HCT116 (cell line): Measurements from ENCODE around the gene CDYL. TPM values are rescaled to one million over a fixed set of nuclear protein-coding genes. Genes with fewer than 3 reads are reported as not detected.

Experiments
- ATAC-seq: fragments of 200-7000 bp; cut with Tn5 transposase; 2 replicates; pipeline ENCODE4 v1.9.1; 2020; ENCODE audit warnings: mild to moderate bottlenecking, moderate library complexity
- BruUV-seq: library from RNA; stranded (reverse); fragments of 400-500 nt; replicated peaks from 2 replicates; lab custom pipeline; 2021; lab: Mats Ljungman, UMichigan
- CTCF ChIA-PET: fragments of 300-600 bp; sonication (Branson Sonifier 250); formaldehyde crosslinking; loops from one replicate; lab custom pipeline; 2021; ENCODE audit warnings: antibody characterized with exemption; lab: Charles Lee
- POLR2A ChIA-PET: fragments of 300-600, 350-600 bp; sonication (Branson Sonifier 250); formaldehyde crosslinking; loops from one replicate; lab custom pipeline; 2021; ENCODE audit warnings: antibody characterized with exemption; lab: Charles Lee
- RAD21 ChIA-PET, 2 experiments: fragments of 300-600 bp; sonication (Branson Sonifier 250); formaldehyde crosslinking; loops; one replicate each; lab custom pipeline; 2023; ENCODE audit warnings: low total read pairs in 2 of 2; ENCODE audit not compliant: uncharacterized antibody in 2 of 2, unreplicated experiment in 2 of 2, low non-redundant PET in 1 of 2; lab: Charles Lee
- DNase-seq: peaks from one replicate; pipeline ENCODE4 v3.0.0-alpha.2; 2010; ENCODE audit warnings: low read depth, low spot score
- H2AFZ ChIP-seq: fragments of 200-600 bp; shearing (Covaris generic), sonication (generic); 2 replicates; pipeline ENCODE4 v1.6.1; 2017; ENCODE audit warnings: low read depth, mixed run types, mixed read lengths, antibody characterized with exemption, low read length; ENCODE audit not compliant: poor library complexity, severe bottlenecking
- H3K27ac ChIP-seq: 2 replicates; pipeline ENCODE4 v1.5.1; 2012; ENCODE audit warnings: low read depth, low read length
- H3K27me3 ChIP-seq: fragments of 200-600 bp; sonication (generic); 2 replicates; pipeline ENCODE4 v1.6.1; 2016; ENCODE audit warnings: mixed run types, low read length, mixed read lengths; ENCODE audit not compliant: insufficient read depth
- H3K36me3 ChIP-seq, 2 experiments: fragments of 200-500 bp in 1 of 2; fragments of 200-600 bp in 1 of 2; sonication (Bioruptor generic) in 1 of 2; sonication (generic) in 1 of 2; 2 replicates each; pipeline versions ENCODE4 v1.5.1 to v1.6.1; 2014 to 2016; ENCODE audit warnings: low read length in 2 of 2, inconsistent platforms in 1 of 2, mixed read lengths in 1 of 2, mixed run types in 1 of 2; ENCODE audit not compliant: insufficient read depth in 2 of 2, control insufficient read depth in 1 of 2
- H3K4me1 ChIP-seq, 2 experiments: fragments of 200-600 bp in 1 of 2; sonication (generic) in 1 of 2; 2 replicates each; pipeline versions ENCODE4 v1.5.1 to v1.6.1; 2012 to 2017; ENCODE audit warnings: low read length in 2 of 2, inconsistent platforms in 1 of 2, mild to moderate bottlenecking in 1 of 2, mixed read lengths in 1 of 2, mixed run types in 1 of 2, moderate library complexity in 1 of 2; ENCODE audit not compliant: insufficient read depth in 2 of 2, control insufficient read depth in 1 of 2
- H3K4me2 ChIP-seq: fragments of 200-600 bp; sonication (generic); 2 replicates; pipeline ENCODE4 v1.6.1; 2017; ENCODE audit warnings: mixed run types, low read length, mixed read lengths
- H3K4me3 ChIP-seq, 2 experiments: fragments of 200-600 bp in 1 of 2; sonication (generic) in 1 of 2; replicated peaks in 1 of 2; 2 replicates each; pipeline ENCODE4 v1.5.1; 2011 to 2016; ENCODE audit warnings: low read length in 2 of 2, control low read depth in 1 of 2, low read depth in 1 of 2, mild to moderate bottlenecking in 1 of 2, mixed read lengths in 1 of 2, mixed run types in 1 of 2
- H3K79me2 ChIP-seq: fragments of 200-600 bp; sonication (generic); 2 replicates; pipeline ENCODE4 v1.6.1; 2017; ENCODE audit warnings: mild to moderate bottlenecking, mixed run types, low read length, moderate library complexity, mixed read lengths; ENCODE audit not compliant: insufficient read depth
- H3K9ac ChIP-seq: fragments of 200-600 bp; sonication (generic); 2 replicates; pipeline ENCODE4 v1.6.1; 2016; ENCODE audit warnings: low read length, mixed read lengths
- H3K9me2 ChIP-seq: fragments of 200-600 bp; sonication (generic), shearing (Covaris generic); 2 replicates; pipeline ENCODE4 v1.6.1; 2017; ENCODE audit warnings: mixed run types, mild to moderate bottlenecking, moderate library complexity; ENCODE audit not compliant: insufficient read depth
- H3K9me3 ChIP-seq, 2 experiments: fragments of 200-500 bp in 1 of 2; fragments of 200-600 bp in 1 of 2; sonication (Bioruptor generic) in 1 of 2; sonication (generic) in 1 of 2; 2 replicates each; pipeline ENCODE4 v1.6.1; 2014 to 2017; ENCODE audit warnings: low read length in 2 of 2, mixed read lengths in 2 of 2, inconsistent platforms in 1 of 2, low read depth in 1 of 2, mild to moderate bottlenecking in 1 of 2, mixed run types in 1 of 2, moderate library complexity in 1 of 2; ENCODE audit not compliant: control insufficient read depth in 1 of 2, insufficient read depth in 1 of 2
- H4K20me1 ChIP-seq: fragments of 200-600 bp; sonication (generic), shearing (Covaris generic); 2 replicates; pipeline ENCODE4 v1.6.1; 2017; ENCODE audit warnings: mixed run types, mild to moderate bottlenecking, moderate library complexity; ENCODE audit not compliant: insufficient read depth
- ATF3 ChIP-seq: IDR thresholded peaks from 2 replicates; pipeline ENCODE4 v1.6.1; 2012
- CBX3 ChIP-seq: IDR thresholded peaks from 2 replicates; pipeline ENCODE4 v1.6.1; 2012; ENCODE audit warnings: low read depth
- CTCF ChIP-seq, 3 experiments: fragments of 200-600 bp in 1 of 3; sonication (generic) in 1 of 3; IDR thresholded peaks in 2 of 3; conservative IDR thresholded peaks in 1 of 3; 2 replicates each; pipeline ENCODE4 v1.5.1; 2012 to 2017; ENCODE audit warnings: low read depth in 2 of 3, low read length in 2 of 3, antibody characterized with exemption in 1 of 3, borderline replicate concordance in 1 of 3, control low read depth in 1 of 3, mild to moderate bottlenecking in 1 of 3, mixed read lengths in 1 of 3, mixed run types in 1 of 3, moderate library complexity in 1 of 3; ENCODE audit not compliant: insufficient read depth in 1 of 3
- EGR1 ChIP-seq: IDR thresholded peaks from 2 replicates; pipeline ENCODE4 v1.6.1; 2012; ENCODE audit warnings: low read depth
- ELF1 ChIP-seq: IDR thresholded peaks from 2 replicates; pipeline ENCODE4 v1.6.1; 2012; ENCODE audit warnings: low read depth, borderline replicate concordance
- EZH2 ChIP-seq: fragments of 200-600 bp; sonication (generic); IDR thresholded peaks from 2 replicates; pipeline ENCODE4 v1.6.1; 2017; ENCODE audit warnings: antibody characterized with exemption, mixed run types
- EZH2phosphoT487 ChIP-seq: fragments of 200-600 bp; IDR thresholded peaks from 2 replicates; pipeline ENCODE4 v1.6.1; 2018; ENCODE audit warnings: antibody characterized with exemption, borderline replicate concordance
- FOSL1 ChIP-seq: IDR thresholded peaks from 2 replicates; pipeline ENCODE4 v1.6.1; 2012; ENCODE audit warnings: low read depth
- JUND ChIP-seq: IDR thresholded peaks from 2 replicates; pipeline ENCODE4 v1.6.1; 2012
- POLR2A ChIP-seq: IDR thresholded peaks from 2 replicates; pipeline ENCODE4 v1.7.0; 2011; ENCODE audit warnings: borderline replicate concordance; ENCODE audit not compliant: insufficient read depth, insufficient read length; ENCODE audit errors: extremely low read depth
- POLR2AphosphoS5 ChIP-seq: IDR thresholded peaks from 2 replicates; pipeline ENCODE4 v1.6.1; 2011; ENCODE audit warnings: mild to moderate bottlenecking, low read depth, low read length, moderate library complexity
- SIN3A ChIP-seq: IDR thresholded peaks from 2 replicates; pipeline ENCODE4 v1.6.1; 2012; ENCODE audit warnings: low read depth
- SP1 ChIP-seq: IDR thresholded peaks from 2 replicates; pipeline ENCODE4 v1.6.1; 2012; ENCODE audit warnings: low read depth
- SRF ChIP-seq: IDR thresholded peaks from 2 replicates; pipeline ENCODE4 v1.6.1; 2012; ENCODE audit warnings: low read depth
- YY1 ChIP-seq: IDR thresholded peaks from 2 replicates; pipeline ENCODE4 v1.6.1; 2011; ENCODE audit warnings: low read length, low read depth, moderate library complexity, mild to moderate bottlenecking; ENCODE audit not compliant: insufficient replicate concordance; ENCODE audit errors: extremely low read depth
- ZBTB33 ChIP-seq: IDR thresholded peaks from 2 replicates; pipeline ENCODE4 v1.6.1; 2011; ENCODE audit warnings: mild to moderate bottlenecking, low read length, moderate library complexity; ENCODE audit not compliant: insufficient replicate concordance; ENCODE audit errors: extremely low read depth
- ZFX ChIP-seq: fragments of 450-650 bp; IDR thresholded peaks from 2 replicates; pipeline ENCODE4 v1.6.1; 2017
- ZNF274 ChIP-seq: fragments of 200-500 bp; sonication (Bioruptor generic); IDR thresholded peaks from 2 replicates; pipeline ENCODE4 v1.6.1; 2014; ENCODE audit warnings: mild to moderate bottlenecking, low read depth, low read length, inconsistent platforms
- intact Hi-C: fragments of 100-400 bp; cut with micrococcal nuclease; formaldehyde crosslinking; loops from 2 replicates; pipeline ENCODE4 v1.10.0; 2022
- total RNA-seq: library from RNA; stranded (reverse); gene quantifications from one replicate; pipeline ENCODE4 v1.2.1, GENCODE V29; 2021; ENCODE audit not compliant: unreplicated experiment

Gene CDYL
- total RNA-seq, 1 experiment from 2014 or later = 42.6 TPM

- Histone ChIP-seq H3K27me3 (no peaks in the 10 kb centered on the region), H4K20me1 (no peaks in the 10 kb centered on the region), H3K9me2 (no peaks in the 10 kb centered on the region), H3K9ac (no peak overlapping the region), H2AFZ (no peak overlapping the region), H3K9me3 (no peaks in the 10 kb centered on the region), H3K4me3 (no peak overlapping the region), H3K79me2 (no peaks in the 10 kb centered on the region), H3K4me1 (peaks cover 0 to 3% of the 10 kb centered on the region in 2 experiments; a peak in 1 of 4 replicates), H3K27ac (no peak overlapping the region), H3K36me3 (no peaks in the 10 kb centered on the region), H3K4me2 (no peak overlapping the region)
- TF ChIP-seq ZNF274 (no peak), ATF3 (no peak), ZFX (no peak)
- DNase-seq (no peak), ATAC-seq (no peak)
- ChIA-PET RAD21 (no interaction called here), POLR2A (no interaction called here), CTCF (no interaction called here)
- BruUV-seq = no TSS peak
- intact Hi-C loops = no loop called here
These were observed 49.6 kb upstream of the CDYL start for GRCh38 chr6:4726645-4727044.

GRCh38 chr6:4727217-4727616, 49.0 kb upstream of the CDYL start:
- H3K9me2 ChIP-seq = no peaks in the 10 kb centered on the region
- TF ChIP-seq POLR2AphosphoS5 (no peak), EGR1 (no peak), YY1 (no peak), JUND (no peak), ATF3 (no peak), EZH2phosphoT487 (no peak), CTCF (IDR thresholded peaks at IDR 0.05 in 2 of 3, conservative IDR thresholded peaks at IDR 0.05 in 1 of 3; ENCODE audit: borderline replicate concordance in 1 of 3, insufficient read depth in 1 of 3, low read depth in 2 of 3, low read length in 2 of 3) (no peak), ZFX (no peak), CBX3 (no peak), SRF (no peak), POLR2A (no peak), EZH2 (no peak), FOSL1 (no peak), ELF1 (no peak), ZNF274 (no peak), SP1 (no peak), ZBTB33 (no peak), SIN3A (no peak)
- no peak overlapping the region for H3K9ac ChIP-seq
- ChIA-PET CTCF (no interaction called here), POLR2A (no interaction called here), RAD21 (no interaction called here)
- BruUV-seq = no TSS peak
- H3K4me1 ChIP-seq = peaks cover 0 to 3% of the 10 kb centered on the region in 2 experiments; a peak in 1 of 4 replicates
- intact Hi-C loops = no loop called here
- no peaks in the 10 kb centered on the region for H3K27me3 ChIP-seq
- no peak for DNase-seq
- no peak overlapping the region for H2AFZ ChIP-seq
- no peaks in the 10 kb centered on the region for H3K9me3 ChIP-seq
- no peak overlapping the region for H3K27ac ChIP-seq
- no peak overlapping the region for H3K4me2 ChIP-seq
- no peaks in the 10 kb centered on the region for H3K36me3 ChIP-seq
- H3K4me3 ChIP-seq = no peak overlapping the region
- H3K79me2 ChIP-seq = no peaks in the 10 kb centered on the region
- ATAC-seq = no peak
- H4K20me1 ChIP-seq = no peaks in the 10 kb centered on the region
